Dermis blood vessel endothelial cell (primary cell): ENCODE measurements around the gene TCF20. TPM values are rescaled to one million over a fixed set of nuclear protein-coding genes. Genes with fewer than 3 reads are reported as not detected.

ENCODE experiments used
- DNase-seq: peaks from one replicate; pipeline ENCODE4 v3.0.0; 2010
- total RNA-seq: library from RNA; depleted of rRNA; stranded (reverse); fragments of >200 nt; gene quantifications from 2 replicates; pipeline ENCODE4 v1.2.3, GENCODE V29; 2014

TCF20 gene
- total RNA-seq, 1 donor from 2014 or later = 25.7 TPM

GRCh38 chr22:42282252-42282942 is 11.9 kb upstream of the TCF20 start:
- no peak for DNase-seq

GRCh38 chr22:42281706-42282251 is 11.3 kb upstream of the TCF20 start:
- no peak for DNase-seq

GRCh38 chr22:42281284-42281683 is 10.8 kb upstream of the TCF20 start:
- no peak for DNase-seq

GRCh38 chr22:42280836-42281235 is 10.4 kb upstream of the TCF20 start:
- no peak for DNase-seq

- no peak for DNase-seq
Observed at GRCh38 chr22:42280140-42280539, 9.7 kb upstream of the TCF20 start.

GRCh38 chr22:42279425-42280020 is 9.1 kb upstream of the TCF20 start:
- no peak for DNase-seq

- DNase-seq = peak; percentile 61
Observed at GRCh38 chr22:42277988-42278776, 7.7 kb upstream of the TCF20 start.

- DNase-seq = no peak
Observed at GRCh38 chr22:42277232-42277753, 6.8 kb upstream of the TCF20 start.

- no peak for DNase-seq
Observed at GRCh38 chr22:42275970-42276369, 5.5 kb upstream of the TCF20 start.

- DNase-seq = no peak
Observed at GRCh38 chr22:42275176-42275575, 4.7 kb upstream of the TCF20 start.

- no peak for DNase-seq
Observed at GRCh38 chr22:42273855-42274451, 3.5 kb upstream of the TCF20 start.

GRCh38 chr22:42272431-42272999 is 2.1 kb upstream of the TCF20 start:
- DNase-seq = no peak

- no peak for DNase-seq
Observed at GRCh38 chr22:42271906-42272305, 1.5 kb upstream of the TCF20 start.

- DNase-seq = no peak
Observed at GRCh38 chr22:42271191-42271813, 849 bp upstream of the TCF20 start.

GRCh38 chr22:42270176-42270509 is 310 bp downstream of the TCF20 start:
- peak; percentile 32 for DNase-seq

- DNase-seq = peak; percentile 38
Observed at GRCh38 chr22:42269432-42270175, 849 bp downstream of the TCF20 start.

GRCh38 chr22:42268852-42269410 is 1.5 kb downstream of the TCF20 start:
- no peak for DNase-seq

GRCh38 chr22:42265321-42265720 is 5.1 kb downstream of the TCF20 start:
- DNase-seq = no peak

- DNase-seq = no peak
Observed at GRCh38 chr22:42263944-42264343, 6.5 kb downstream of the TCF20 start.

GRCh38 chr22:42262964-42263363 is 7.5 kb downstream of the TCF20 start:
- no peak for DNase-seq

GRCh38 chr22:42261296-42261695 is 9.2 kb downstream of the TCF20 start:
- no peak for DNase-seq
